GM23338 (cell line): ENCODE measurements around the gene SLC1A4. TPM values are rescaled to one million over a fixed set of nuclear protein-coding genes. Genes with fewer than 3 reads are reported as not detected.

Experiments
- ATAC-seq: fragments of 200-7000 bp; cut with Tn5 transposase; 3 replicates; pipeline ENCODE4 v1.9.1; 2020
- DNase-seq: peaks from one replicate; pipeline ENCODE4 v3.0.0-alpha.2; 2015; ENCODE audit warnings: low spot score
- H2AFZ ChIP-seq: fragments of 200-600 bp; sonication (generic); 2 replicates; pipeline ENCODE4 v1.8.0; 2016; ENCODE audit warnings: antibody characterized with exemption, mild to moderate bottlenecking, moderate library complexity
- H3F3A ChIP-seq: fragments of 200-600 bp; sonication (generic); replicated peaks from 2 replicates; pipeline ENCODE4 v1.8.0; 2017; ENCODE audit warnings: antibody characterized with exemption, mixed run types, low read depth
- H3K27ac ChIP-seq: fragments of 200-600 bp; sonication (generic); 2 replicates; pipeline ENCODE4 v1.6.1; 2016; ENCODE audit warnings: low read depth
- H3K27me3 ChIP-seq: fragments of 200-600 bp; sonication (generic); 2 replicates; pipeline ENCODE4 v1.8.0; 2016; ENCODE audit warnings: mild to moderate bottlenecking, mixed run types, moderate library complexity; ENCODE audit not compliant: insufficient read depth
- H3K36me3 ChIP-seq: fragments of 200-600 bp; sonication (generic); 2 replicates; pipeline ENCODE4 v1.8.0; 2016; ENCODE audit warnings: mild to moderate bottlenecking; ENCODE audit not compliant: insufficient read depth
- H3K4me1 ChIP-seq: fragments of 200-600 bp; sonication (generic); 2 replicates; pipeline ENCODE4 v1.8.0; 2016; ENCODE audit warnings: mild to moderate bottlenecking, moderate library complexity; ENCODE audit not compliant: insufficient read depth
- H3K4me2 ChIP-seq: fragments of 200-600 bp; sonication (generic); 2 replicates; pipeline ENCODE4 v1.7.1; 2017; ENCODE audit warnings: mixed run types
- H3K4me3 ChIP-seq: fragments of 200-600 bp; sonication (generic); 2 replicates; pipeline ENCODE4 v1.6.1; 2016; ENCODE audit warnings: mixed run types
- H3K79me2 ChIP-seq: fragments of 200-600 bp; sonication (generic); replicated peaks from 2 replicates; pipeline ENCODE4 v1.8.0; 2017; ENCODE audit warnings: mild to moderate bottlenecking; ENCODE audit not compliant: insufficient read depth
- H3K9me2 ChIP-seq: fragments of 200-600 bp; sonication (generic); 2 replicates; pipeline ENCODE4 v1.8.0; 2017; ENCODE audit not compliant: insufficient read depth
- H4K20me1 ChIP-seq: fragments of 200-600 bp; sonication (generic); replicated peaks from 2 replicates; pipeline ENCODE4 v1.8.0; 2017; ENCODE audit warnings: mild to moderate bottlenecking; ENCODE audit not compliant: insufficient read depth
- H3K27ac Mint-ChIP-seq: 2 replicates; pipeline ENCODE4 v1.8.0; 2020; ENCODE audit warnings: inconsistent platforms, mild to moderate bottlenecking, moderate library complexity, mixed read lengths
- H3K27me3 Mint-ChIP-seq: 3 replicates; pipeline ENCODE4 v1.8.0; 2022; ENCODE audit warnings: low read depth, mild to moderate bottlenecking, moderate library complexity, mixed read lengths, inconsistent platforms; ENCODE audit not compliant: insufficient read depth, poor library complexity
- H3K36me3 Mint-ChIP-seq: 3 replicates; pipeline ENCODE4 v1.8.0; 2021; ENCODE audit warnings: low read depth, mild to moderate bottlenecking, inconsistent platforms, moderate library complexity, mixed read lengths
- H3K4me1 Mint-ChIP-seq: 3 replicates; pipeline ENCODE4 v1.8.0; 2020; ENCODE audit warnings: mild to moderate bottlenecking, inconsistent platforms, mixed read lengths
- H3K4me3 Mint-ChIP-seq: 3 replicates; pipeline ENCODE4 v1.8.0; 2021; ENCODE audit warnings: moderate library complexity, mild to moderate bottlenecking, inconsistent platforms, mixed read lengths
- H3K9me3 Mint-ChIP-seq: 3 replicates; pipeline ENCODE4 v1.8.0; 2020; ENCODE audit warnings: moderate library complexity, mild to moderate bottlenecking, inconsistent platforms, mixed read lengths
- CREB1 ChIP-seq: fragments of 250-450 bp; sonication (Bioruptor Pico); IDR thresholded peaks from 2 replicates; pipeline ENCODE4 v1.5.0; 2020; ENCODE audit warnings: low read depth, mild to moderate bottlenecking, moderate library complexity
- EZH2 ChIP-seq: fragments of 200-600 bp; sonication (generic); IDR thresholded peaks from one replicate; pipeline ENCODE4 v1.8.0; 2017; ENCODE audit warnings: antibody characterized with exemption, mild to moderate bottlenecking, low read depth; ENCODE audit not compliant: unreplicated experiment
- EZH2phosphoT487 ChIP-seq: fragments of 200-600 bp; sonication (generic); IDR thresholded peaks from one replicate; pipeline ENCODE4 v1.8.1; 2018; ENCODE audit warnings: antibody characterized with exemption; ENCODE audit not compliant: unreplicated experiment
- JUNB ChIP-seq: IDR thresholded peaks from one replicate; pipeline ENCODE4 v1.6.1; 2016; ENCODE audit warnings: antibody characterized with exemption; ENCODE audit not compliant: unreplicated experiment
- ZNF114 ChIP-seq: fragments of 250-450 bp; sonication (Bioruptor Pico); IDR thresholded peaks from 2 replicates; pipeline ENCODE4 v1.5.0; 2020; ENCODE audit warnings: mild to moderate bottlenecking, moderate library complexity
- polyA plus RNA-seq: library from polyadenylated mRNA; unstranded; fragments of >200 nt; fragmentation: Nextera tagmentation; extraction: Ambion mirVana; gene quantifications from 2 replicates; pipeline ENCODE4 v1.2.1, GENCODE V29; 2016
- total RNA-seq: library from RNA; depleted of rRNA; stranded (reverse); fragments of >200 nt; shearing (Covaris generic); gene quantifications from 2 replicates; pipeline ENCODE4 v1.2.3, GENCODE V29; 2014
- TF ChIP-seq, protein P1 (sequence below): fragments of 250-450 bp; sonication (Bioruptor Pico); IDR thresholded peaks from 2 replicates; pipeline ENCODE4 v1.5.0; 2020; ENCODE audit warnings: mild to moderate bottlenecking, moderate library complexity
- TF ChIP-seq, protein P2 (sequence below): IDR thresholded peaks from 2 replicates; pipeline ENCODE4 v1.6.1; 2016; ENCODE audit warnings: antibody characterized with exemption

Gene SLC1A4
- total and polyA plus RNA-seq, 2 experiments from 2014 or later = 1.3 to 2.7 TPM

DNA sequence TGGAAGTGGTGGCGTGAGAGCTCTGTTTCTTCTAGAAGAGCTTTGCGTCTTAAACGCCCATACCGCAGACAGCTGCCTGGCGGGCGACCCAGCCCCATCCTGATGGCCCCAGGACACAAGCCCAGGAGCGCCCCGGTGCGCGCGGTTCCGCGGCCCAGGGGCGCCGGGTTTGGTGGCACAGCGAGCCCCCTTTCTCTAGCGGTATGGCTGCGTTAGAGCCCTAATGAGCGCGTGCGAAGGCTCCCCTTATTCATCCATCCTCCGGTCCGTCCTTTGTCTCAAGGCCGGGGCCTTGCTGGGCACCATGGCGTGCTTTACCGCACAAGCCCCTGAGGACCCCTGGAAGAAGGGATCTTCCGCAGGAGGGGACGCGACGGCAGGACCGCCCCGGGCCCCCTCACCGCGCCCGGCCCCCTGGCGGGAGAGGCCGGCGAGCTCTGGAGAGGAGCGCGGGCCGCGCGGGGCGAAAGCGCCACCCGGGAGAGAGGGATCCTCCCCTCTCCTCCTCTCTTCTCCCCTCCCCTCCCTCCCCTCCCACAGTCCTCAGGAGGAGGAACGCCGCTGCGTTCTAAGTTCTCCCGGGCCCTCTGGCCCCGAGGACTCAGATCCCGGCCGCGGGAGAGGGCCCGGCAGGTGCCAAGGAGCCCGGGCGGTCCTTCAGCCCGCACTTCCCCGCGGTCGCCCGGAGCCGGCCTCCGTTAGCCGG lies 626 bp upstream of the SLC1A4 start (continued):
- TF ChIP-seq, protein P1, sequence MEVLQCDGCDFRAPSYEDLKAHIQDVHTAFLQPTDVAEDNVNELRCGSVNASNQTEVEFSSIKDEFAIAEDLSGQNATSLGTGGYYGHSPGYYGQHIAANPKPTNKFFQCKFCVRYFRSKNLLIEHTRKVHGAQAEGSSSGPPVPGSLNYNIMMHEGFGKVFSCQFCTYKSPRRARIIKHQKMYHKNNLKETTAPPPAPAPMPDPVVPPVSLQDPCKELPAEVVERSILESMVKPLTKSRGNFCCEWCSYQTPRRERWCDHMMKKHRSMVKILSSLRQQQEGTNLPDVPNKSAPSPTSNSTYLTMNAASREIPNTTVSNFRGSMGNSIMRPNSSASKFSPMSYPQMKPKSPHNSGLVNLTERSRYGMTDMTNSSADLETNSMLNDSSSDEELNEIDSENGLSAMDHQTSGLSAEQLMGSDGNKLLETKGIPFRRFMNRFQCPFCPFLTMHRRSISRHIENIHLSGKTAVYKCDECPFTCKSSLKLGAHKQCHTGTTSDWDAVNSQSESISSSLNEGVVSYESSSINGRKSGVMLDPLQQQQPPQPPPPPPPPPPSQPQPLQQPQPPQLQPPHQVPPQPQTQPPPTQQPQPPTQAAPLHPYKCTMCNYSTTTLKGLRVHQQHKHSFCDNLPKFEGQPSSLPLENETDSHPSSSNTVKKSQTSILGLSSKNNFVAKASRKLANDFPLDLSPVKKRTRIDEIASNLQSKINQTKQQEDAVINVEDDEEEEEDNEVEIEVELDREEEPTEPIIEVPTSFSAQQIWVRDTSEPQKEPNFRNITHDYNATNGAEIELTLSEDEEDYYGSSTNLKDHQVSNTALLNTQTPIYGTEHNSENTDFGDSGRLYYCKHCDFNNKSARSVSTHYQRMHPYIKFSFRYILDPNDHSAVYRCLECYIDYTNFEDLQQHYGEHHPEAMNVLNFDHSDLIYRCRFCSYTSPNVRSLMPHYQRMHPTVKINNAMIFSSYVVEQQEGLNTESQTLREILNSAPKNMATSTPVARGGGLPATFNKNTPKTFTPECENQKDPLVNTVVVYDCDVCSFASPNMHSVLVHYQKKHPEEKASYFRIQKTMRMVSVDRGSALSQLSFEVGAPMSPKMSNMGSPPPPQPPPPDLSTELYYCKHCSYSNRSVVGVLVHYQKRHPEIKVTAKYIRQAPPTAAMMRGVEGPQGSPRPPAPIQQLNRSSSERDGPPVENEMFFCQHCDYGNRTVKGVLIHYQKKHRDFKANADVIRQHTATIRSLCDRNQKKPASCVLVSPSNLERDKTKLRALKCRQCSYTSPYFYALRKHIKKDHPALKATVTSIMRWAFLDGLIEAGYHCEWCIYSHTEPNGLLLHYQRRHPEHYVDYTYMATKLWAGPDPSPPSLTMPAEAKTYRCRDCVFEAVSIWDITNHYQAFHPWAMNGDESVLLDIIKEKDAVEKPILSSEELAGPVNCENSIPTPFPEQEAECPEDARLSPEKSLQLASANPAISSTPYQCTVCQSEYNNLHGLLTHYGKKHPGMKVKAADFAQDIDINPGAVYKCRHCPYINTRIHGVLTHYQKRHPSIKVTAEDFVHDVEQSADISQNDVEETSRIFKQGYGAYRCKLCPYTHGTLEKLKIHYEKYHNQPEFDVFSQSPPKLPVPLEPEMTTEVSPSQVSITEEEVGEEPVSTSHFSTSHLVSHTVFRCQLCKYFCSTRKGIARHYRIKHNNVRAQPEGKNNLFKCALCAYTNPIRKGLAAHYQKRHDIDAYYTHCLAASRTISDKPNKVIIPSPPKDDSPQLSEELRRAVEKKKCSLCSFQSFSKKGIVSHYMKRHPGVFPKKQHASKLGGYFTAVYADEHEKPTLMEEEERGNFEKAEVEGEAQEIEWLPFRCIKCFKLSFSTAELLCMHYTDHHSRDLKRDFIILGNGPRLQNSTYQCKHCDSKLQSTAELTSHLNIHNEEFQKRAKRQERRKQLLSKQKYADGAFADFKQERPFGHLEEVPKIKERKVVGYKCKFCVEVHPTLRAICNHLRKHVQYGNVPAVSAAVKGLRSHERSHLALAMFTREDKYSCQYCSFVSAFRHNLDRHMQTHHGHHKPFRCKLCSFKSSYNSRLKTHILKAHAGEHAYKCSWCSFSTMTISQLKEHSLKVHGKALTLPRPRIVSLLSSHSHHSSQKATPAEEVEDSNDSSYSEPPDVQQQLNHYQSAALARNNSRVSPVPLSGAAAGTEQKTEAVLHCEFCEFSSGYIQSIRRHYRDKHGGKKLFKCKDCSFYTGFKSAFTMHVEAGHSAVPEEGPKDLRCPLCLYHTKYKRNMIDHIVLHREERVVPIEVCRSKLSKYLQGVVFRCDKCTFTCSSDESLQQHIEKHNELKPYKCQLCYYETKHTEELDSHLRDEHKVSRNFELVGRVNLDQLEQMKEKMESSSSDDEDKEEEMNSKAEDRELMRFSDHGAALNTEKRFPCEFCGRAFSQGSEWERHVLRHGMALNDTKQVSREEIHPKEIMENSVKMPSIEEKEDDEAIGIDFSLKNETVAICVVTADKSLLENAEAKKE (CRISPR knock-in tag) = no peak
- TF ChIP-seq, protein P2, sequence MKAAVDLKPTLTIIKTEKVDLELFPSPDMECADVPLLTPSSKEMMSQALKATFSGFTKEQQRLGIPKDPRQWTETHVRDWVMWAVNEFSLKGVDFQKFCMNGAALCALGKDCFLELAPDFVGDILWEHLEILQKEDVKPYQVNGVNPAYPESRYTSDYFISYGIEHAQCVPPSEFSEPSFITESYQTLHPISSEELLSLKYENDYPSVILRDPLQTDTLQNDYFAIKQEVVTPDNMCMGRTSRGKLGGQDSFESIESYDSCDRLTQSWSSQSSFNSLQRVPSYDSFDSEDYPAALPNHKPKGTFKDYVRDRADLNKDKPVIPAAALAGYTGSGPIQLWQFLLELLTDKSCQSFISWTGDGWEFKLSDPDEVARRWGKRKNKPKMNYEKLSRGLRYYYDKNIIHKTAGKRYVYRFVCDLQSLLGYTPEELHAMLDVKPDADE = no peak
- TF ChIP-seq JUNB (no peak), ZNF114 (CRISPR knock-in tag) (no peak), EZH2phosphoT487 (no peak)

DNA sequence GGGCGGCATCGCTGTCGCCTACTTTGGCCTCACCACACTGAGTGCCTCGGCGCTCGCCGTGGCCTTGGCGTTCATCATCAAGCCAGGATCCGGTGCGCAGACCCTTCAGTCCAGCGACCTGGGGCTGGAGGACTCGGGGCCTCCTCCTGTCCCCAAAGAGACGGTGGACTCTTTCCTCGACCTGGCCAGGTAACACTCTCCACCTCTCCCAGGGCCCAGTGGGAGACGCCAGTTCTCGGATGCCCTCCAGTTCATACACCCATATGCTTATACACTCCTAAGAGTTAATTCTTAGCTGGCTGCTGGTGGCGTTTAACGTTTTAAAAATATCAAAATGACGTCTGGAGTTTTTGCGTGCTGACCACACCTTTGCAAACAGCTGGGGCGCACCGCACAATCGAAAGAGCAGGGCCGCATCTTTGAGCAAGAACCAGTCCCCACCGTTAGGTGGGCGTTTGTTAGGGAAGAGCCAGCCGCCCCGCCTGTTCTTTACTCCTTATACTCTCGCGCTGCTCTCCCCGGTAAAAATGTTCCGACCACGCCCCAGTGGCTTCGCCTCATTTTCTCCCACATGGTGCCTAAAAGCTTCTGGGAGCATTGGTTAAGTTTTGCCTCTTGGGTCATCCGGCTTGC lies 899 bp downstream of the SLC1A4 start:
- ATAC-seq (peak; percentile 21), DNase-seq (peak; percentile 72)
- peaks cover 69% of the 10 kb centered on the region for H3K27me3 ChIP-seq
- peaks cover 7% of the 10 kb centered on the region; the same call in 1 of the 3 replicates for H3K36me3 Mint-ChIP-seq
- H3K4me3 Mint-ChIP-seq = peak overlapping the region; percentile 79
- no peak overlapping the region for H3K27ac Mint-ChIP-seq
- H3K4me1 Mint-ChIP-seq = peaks cover 16% of the 10 kb centered on the region
- H3K36me3 ChIP-seq = no peaks in the 10 kb centered on the region
- peak overlapping the region; percentile 88; the same call in 1 of the 2 replicates for H2AFZ ChIP-seq
- 0 out of 2 replicates have a peak, but pooled peaks cover 3% of the 10 kb centered on the region for H3K79me2 ChIP-seq
- H3K27ac ChIP-seq = no peak overlapping the region
- TF ChIP-seq EZH2 (peak; percentile 70), CREB1 (CRISPR knock-in tag) (no peak)
- peak overlapping the region; percentile 94 for H3K4me2 ChIP-seq
- H3K4me3 ChIP-seq = peak overlapping the region; percentile 89
- H3F3A ChIP-seq = 0 out of 2 replicates have a peak, but pooled peaks cover 3% of the 10 kb centered on the region
- peaks cover 7% of the 10 kb centered on the region; the same call in 1 of the 2 replicates for H3K4me1 ChIP-seq
- peaks cover 8% of the 10 kb centered on the region for H4K20me1 ChIP-seq
- H3K9me3 Mint-ChIP-seq = peaks cover 2% of the 10 kb centered on the region; the same call in 1 of the 3 replicates
- H3K9me2 ChIP-seq = no peaks in the 10 kb centered on the region
- peaks cover 46% of the 10 kb centered on the region for H3K27me3 Mint-ChIP-seq
